Measurements from ENCODE around the gene FSTL4. TPM values are rescaled to one million over a fixed set of nuclear protein-coding genes. Genes with fewer than 3 reads are reported as not detected.

Gene FSTL4
- total and polyA plus RNA-seq, 2 experiments from 2014 or later, result 0.47 to 0.74 TPM

- Histone ChIP-seq H3K36me3 (replicated peaks; ENCODE audit: insufficient read depth, low read depth) (no peaks in the 10 kb centered on the region), H3K9me3 (ENCODE audit: low read depth) (no peaks in the 10 kb centered on the region), H3K4me1 (ENCODE audit: insufficient read depth) (no peaks in the 10 kb centered on the region), H3K27ac (no peak overlapping the region), H3K4me3 (no peak overlapping the region), H2AFZ (no peak overlapping the region), H3K9me2 (replicated peaks; ENCODE audit: insufficient read depth) (no peaks in the 10 kb centered on the region), H3K79me2 (no peaks in the 10 kb centered on the region), H3K27me3 (no peaks in the 10 kb centered on the region), H4K20me1 (ENCODE audit: insufficient read depth, poor library complexity, severe bottlenecking) (no peaks in the 10 kb centered on the region), H3K4me2 (no peak overlapping the region)
- no peak for TF ChIP-seq EZH2 (IDR thresholded peaks at IDR 0.05; ENCODE audit: borderline replicate concordance)
- TF ChIP-seq, protein P1, sequence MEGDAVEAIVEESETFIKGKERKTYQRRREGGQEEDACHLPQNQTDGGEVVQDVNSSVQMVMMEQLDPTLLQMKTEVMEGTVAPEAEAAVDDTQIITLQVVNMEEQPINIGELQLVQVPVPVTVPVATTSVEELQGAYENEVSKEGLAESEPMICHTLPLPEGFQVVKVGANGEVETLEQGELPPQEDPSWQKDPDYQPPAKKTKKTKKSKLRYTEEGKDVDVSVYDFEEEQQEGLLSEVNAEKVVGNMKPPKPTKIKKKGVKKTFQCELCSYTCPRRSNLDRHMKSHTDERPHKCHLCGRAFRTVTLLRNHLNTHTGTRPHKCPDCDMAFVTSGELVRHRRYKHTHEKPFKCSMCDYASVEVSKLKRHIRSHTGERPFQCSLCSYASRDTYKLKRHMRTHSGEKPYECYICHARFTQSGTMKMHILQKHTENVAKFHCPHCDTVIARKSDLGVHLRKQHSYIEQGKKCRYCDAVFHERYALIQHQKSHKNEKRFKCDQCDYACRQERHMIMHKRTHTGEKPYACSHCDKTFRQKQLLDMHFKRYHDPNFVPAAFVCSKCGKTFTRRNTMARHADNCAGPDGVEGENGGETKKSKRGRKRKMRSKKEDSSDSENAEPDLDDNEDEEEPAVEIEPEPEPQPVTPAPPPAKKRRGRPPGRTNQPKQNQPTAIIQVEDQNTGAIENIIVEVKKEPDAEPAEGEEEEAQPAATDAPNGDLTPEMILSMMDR (IDR thresholded peaks at IDR 0.05; ENCODE audit: poor library complexity), result no peak
- no peak for TF ChIP-seq EZH2phosphoT487 (IDR thresholded peaks at IDR 0.05; ENCODE audit: low read depth, severe bottlenecking, unreplicated experiment)
- WGBS (ENCODE audit: low lambda C conversion rate, missing lambda C conversion rate), result 87% methylated on average over 9 of the region's 9 CpGs
- DNase-seq (ENCODE audit: low spot score), result no peak
These were observed 378.7 kb downstream of the FSTL4 start for GRCh38 chr5:133233616-133234015.

- TF ChIP-seq EZH2phosphoT487 (IDR thresholded peaks at IDR 0.05; ENCODE audit: low read depth, severe bottlenecking, unreplicated experiment) (no peak), EZH2 (IDR thresholded peaks at IDR 0.05; ENCODE audit: borderline replicate concordance) (no peak)
- WGBS (ENCODE audit: low lambda C conversion rate, missing lambda C conversion rate), result 90% methylated on average over 7 of the region's 7 CpGs
- no peak overlapping the region for H3K4me3 ChIP-seq
These were observed 379.4 kb downstream of the FSTL4 start for GRCh38 chr5:133232911-133233310.

DNA sequence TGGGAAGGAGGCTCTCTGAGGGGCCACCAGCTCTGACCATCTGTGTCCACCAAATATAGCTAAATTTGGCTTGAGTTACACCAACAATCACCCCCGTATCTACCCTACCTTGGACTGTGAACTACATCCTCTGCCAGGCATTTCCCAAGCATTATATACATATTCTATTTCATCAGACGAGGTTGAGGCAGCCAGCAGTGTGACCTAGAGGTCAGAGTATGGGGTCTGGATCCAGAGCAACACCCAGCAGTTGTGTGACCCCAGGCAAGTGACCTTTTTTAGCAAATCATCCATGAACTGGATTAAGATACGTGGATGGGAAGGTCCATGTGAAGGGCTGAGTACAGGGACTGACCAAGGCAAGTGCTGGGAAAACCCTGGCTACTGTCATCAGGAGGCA lies 379.9 kb downstream of the FSTL4 start:
- Histone ChIP-seq H3K79me2 (no peaks in the 10 kb centered on the region), H3K9me2 (replicated peaks; ENCODE audit: insufficient read depth) (no peaks in the 10 kb centered on the region), H3K9me3 (ENCODE audit: low read depth) (no peaks in the 10 kb centered on the region), H2AFZ (no peak overlapping the region), H3K4me3 (no peak overlapping the region), H3K27me3 (no peaks in the 10 kb centered on the region), H4K20me1 (ENCODE audit: insufficient read depth, poor library complexity, severe bottlenecking) (no peaks in the 10 kb centered on the region), H3K36me3 (replicated peaks; ENCODE audit: insufficient read depth, low read depth) (no peaks in the 10 kb centered on the region), H3K27ac (no peak overlapping the region), H3K4me1 (ENCODE audit: insufficient read depth) (peaks cover 1% of the 10 kb centered on the region), H3K4me2 (no peak overlapping the region)
- DNase-seq (ENCODE audit: low spot score), result no peak
- no peak for TF ChIP-seq EZH2phosphoT487 (IDR thresholded peaks at IDR 0.05; ENCODE audit: low read depth, severe bottlenecking, unreplicated experiment)
- no peak for TF ChIP-seq EZH2 (IDR thresholded peaks at IDR 0.05; ENCODE audit: borderline replicate concordance)
- TF ChIP-seq, protein P1 (IDR thresholded peaks at IDR 0.05; ENCODE audit: poor library complexity), result no peak
- 88% methylated on average over 3 of the region's 3 CpGs for WGBS (ENCODE audit: low lambda C conversion rate, missing lambda C conversion rate)

More at GRCh38 chr5:133232911-133233310, 379.4 kb downstream of the FSTL4 start:
- DNase-seq (ENCODE audit: low spot score), result no peak
- H3K79me2 ChIP-seq, result no peaks in the 10 kb centered on the region
- no peaks in the 10 kb centered on the region for H4K20me1 ChIP-seq (ENCODE audit: insufficient read depth, poor library complexity, severe bottlenecking)
- no peak overlapping the region for H3K27ac ChIP-seq
- no peak overlapping the region for H2AFZ ChIP-seq
- no peaks in the 10 kb centered on the region for H3K4me1 ChIP-seq (ENCODE audit: insufficient read depth)
- H3K27me3 ChIP-seq, result no peaks in the 10 kb centered on the region
- no peaks in the 10 kb centered on the region for H3K36me3 ChIP-seq (replicated peaks; ENCODE audit: insufficient read depth, low read depth)
- no peak overlapping the region for H3K4me2 ChIP-seq
- H3K9me3 ChIP-seq (ENCODE audit: low read depth), result no peaks in the 10 kb centered on the region
- H3K9me2 ChIP-seq (replicated peaks; ENCODE audit: insufficient read depth), result no peaks in the 10 kb centered on the region

GRCh38 chr5:133232011-133232410 lies 380.3 kb downstream of the FSTL4 start:
- Histone ChIP-seq H3K27ac (no peak overlapping the region), H3K9me3 (ENCODE audit: low read depth) (no peaks in the 10 kb centered on the region), H3K79me2 (no peaks in the 10 kb centered on the region), H3K36me3 (replicated peaks; ENCODE audit: insufficient read depth, low read depth) (no peaks in the 10 kb centered on the region), H2AFZ (no peak overlapping the region), H3K4me3 (no peak overlapping the region), H3K27me3 (no peaks in the 10 kb centered on the region), H3K4me1 (ENCODE audit: insufficient read depth) (peaks cover 6% of the 10 kb centered on the region), H4K20me1 (ENCODE audit: insufficient read depth, poor library complexity, severe bottlenecking) (no peaks in the 10 kb centered on the region), H3K9me2 (replicated peaks; ENCODE audit: insufficient read depth) (no peaks in the 10 kb centered on the region), H3K4me2 (no peak overlapping the region)
- no peak for DNase-seq (ENCODE audit: low spot score)
- TF ChIP-seq EZH2phosphoT487 (IDR thresholded peaks at IDR 0.05; ENCODE audit: low read depth, severe bottlenecking, unreplicated experiment), result no peak
- TF ChIP-seq, protein P1 (IDR thresholded peaks at IDR 0.05; ENCODE audit: poor library complexity), result no peak
- no peak for TF ChIP-seq EZH2 (IDR thresholded peaks at IDR 0.05; ENCODE audit: borderline replicate concordance)
- 85% methylated on average over 6 of the region's 6 CpGs for WGBS (ENCODE audit: low lambda C conversion rate, missing lambda C conversion rate)
